ENCODE measurements around the gene TP53RK.

DNA sequence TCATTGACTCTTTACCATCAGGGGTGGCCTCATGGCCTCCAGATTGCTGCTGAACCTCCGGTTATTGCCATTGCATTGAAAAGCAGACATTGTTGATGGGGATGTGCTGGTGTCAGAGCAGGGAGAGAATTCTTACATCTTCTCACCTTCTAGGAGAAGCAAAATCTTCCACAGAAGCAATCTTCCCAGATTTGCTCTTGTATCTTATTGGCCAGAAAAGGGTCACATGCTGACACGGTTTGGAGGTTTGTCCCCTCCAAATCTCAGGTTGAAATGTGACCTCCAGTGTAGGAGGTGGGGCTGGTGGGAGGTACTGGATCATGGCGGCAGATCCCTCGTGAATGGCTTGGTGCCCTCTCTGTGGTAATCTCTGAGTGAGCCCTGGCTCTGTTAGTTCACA, 10.7 kb downstream of the TP53RK start:
- TF ChIP-seq, protein P1, sequence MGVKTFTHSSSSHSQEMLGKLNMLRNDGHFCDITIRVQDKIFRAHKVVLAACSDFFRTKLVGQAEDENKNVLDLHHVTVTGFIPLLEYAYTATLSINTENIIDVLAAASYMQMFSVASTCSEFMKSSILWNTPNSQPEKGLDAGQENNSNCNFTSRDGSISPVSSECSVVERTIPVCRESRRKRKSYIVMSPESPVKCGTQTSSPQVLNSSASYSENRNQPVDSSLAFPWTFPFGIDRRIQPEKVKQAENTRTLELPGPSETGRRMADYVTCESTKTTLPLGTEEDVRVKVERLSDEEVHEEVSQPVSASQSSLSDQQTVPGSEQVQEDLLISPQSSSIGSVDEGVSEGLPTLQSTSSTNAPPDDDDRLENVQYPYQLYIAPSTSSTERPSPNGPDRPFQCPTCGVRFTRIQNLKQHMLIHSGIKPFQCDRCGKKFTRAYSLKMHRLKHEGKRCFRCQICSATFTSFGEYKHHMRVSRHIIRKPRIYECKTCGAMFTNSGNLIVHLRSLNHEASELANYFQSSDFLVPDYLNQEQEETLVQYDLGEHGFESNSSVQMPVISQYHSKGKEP (tag by site-specific recombination; IDR thresholded peaks at IDR 0.05): no peak
- TF ChIP-seq ZNF148 (tag by site-specific recombination; IDR thresholded peaks at IDR 0.05; ENCODE audit: borderline replicate concordance): no peak
